ENCODE results near the gene SLFN5. TPM values are rescaled to one million over a fixed set of nuclear protein-coding genes. Genes with fewer than 3 reads are reported as not detected.

Gene SLFN5
- polyA plus RNA-seq, 1 experiment: 69.0 TPM

GRCh38 chr17:35283767-35284166 is 40.9 kb downstream of the SLFN5 start:
- ChIA-PET POLR2A (no interaction called here), CTCF (no interaction called here)
- Histone ChIP-seq H3K27ac (ENCODE audit: low read depth, low read length) (no peak overlapping the region), H3K9me3 (ENCODE audit: control insufficient read depth, insufficient read depth, low read length) (peaks cover 5% of the 10 kb centered on the region; the same call in 1 of the 2 replicates), H3K4me3 (ENCODE audit: low read depth, low read length) (no peak overlapping the region), H3K27me3 (ENCODE audit: control insufficient read depth, insufficient read depth, low read length) (peaks cover 6% of the 10 kb centered on the region)
- DNase-seq (ENCODE audit: low read depth, low spot score): no peak
- no peak for TF ChIP-seq CTCF (IDR thresholded peaks at IDR 0.05; ENCODE audit: low read depth, low read length)

- no peak for DNase-seq (ENCODE audit: low read depth, low spot score)
- ChIA-PET POLR2A (no interaction called here), CTCF (interaction anchor here (0.6 to 1.2 kb wide), 3 partner anchors 23 to 253 kb away, joined by 3 to 6 read pairs (median 4); no protein-coding TSS in a partner anchor)
These were observed 42.1 kb downstream of the SLFN5 start for GRCh38 chr17:35284955-35285354.

GRCh38 chr17:35286120-35286781 is 43.4 kb downstream of the SLFN5 start:
- Histone ChIP-seq H3K9me3 (ENCODE audit: control insufficient read depth, insufficient read depth, low read length) (no peaks in the 10 kb centered on the region), H3K27ac (ENCODE audit: low read depth, low read length) (no peak overlapping the region), H3K27me3 (ENCODE audit: control insufficient read depth, insufficient read depth, low read length) (peaks cover 6% of the 10 kb centered on the region), H3K4me3 (ENCODE audit: low read depth, low read length) (no peak overlapping the region)
- POLR2A ChIA-PET: no interaction called here
- no peak for DNase-seq (ENCODE audit: low read depth, low spot score)
- CTCF ChIA-PET: no interaction called here
- no peak for TF ChIP-seq CTCF (IDR thresholded peaks at IDR 0.05; ENCODE audit: low read depth, low read length)

More at GRCh38 chr17:35284955-35285354, 42.1 kb downstream of the SLFN5 start:
- no peaks in the 10 kb centered on the region for H3K9me3 ChIP-seq (ENCODE audit: control insufficient read depth, insufficient read depth, low read length)
- no peak overlapping the region for H3K27ac ChIP-seq (ENCODE audit: low read depth, low read length)
- TF ChIP-seq CTCF (IDR thresholded peaks at IDR 0.05; ENCODE audit: low read depth, low read length): no peak
- H3K27me3 ChIP-seq (ENCODE audit: control insufficient read depth, insufficient read depth, low read length): peaks cover 6% of the 10 kb centered on the region
- no peak overlapping the region for H3K4me3 ChIP-seq (ENCODE audit: low read depth, low read length)

- Histone ChIP-seq H3K4me3 (ENCODE audit: low read depth, low read length) (no peak overlapping the region), H3K27ac (ENCODE audit: low read depth, low read length) (no peak overlapping the region), H3K9me3 (ENCODE audit: control insufficient read depth, insufficient read depth, low read length) (no peaks in the 10 kb centered on the region), H3K27me3 (ENCODE audit: control insufficient read depth, insufficient read depth, low read length) (peaks cover 6% of the 10 kb centered on the region)
- no peak for DNase-seq (ENCODE audit: low read depth, low spot score)
- no peak for TF ChIP-seq CTCF (IDR thresholded peaks at IDR 0.05; ENCODE audit: low read depth, low read length)
- ChIA-PET CTCF (no interaction called here), POLR2A (no interaction called here)
These were observed 44.5 kb downstream of the SLFN5 start for GRCh38 chr17:35287286-35287811.

- TF ChIP-seq CTCF (IDR thresholded peaks at IDR 0.05; ENCODE audit: low read depth, low read length): no peak
- Histone ChIP-seq H3K27ac (ENCODE audit: low read depth, low read length) (no peak overlapping the region), H3K4me3 (ENCODE audit: low read depth, low read length) (no peak overlapping the region), H3K9me3 (ENCODE audit: control insufficient read depth, insufficient read depth, low read length) (no peaks in the 10 kb centered on the region), H3K27me3 (ENCODE audit: control insufficient read depth, insufficient read depth, low read length) (no peaks in the 10 kb centered on the region)
- DNase-seq (ENCODE audit: low read depth, low spot score): no peak
- ChIA-PET CTCF (interaction anchor here (0.9 kb wide), 1 partner anchor 23 kb away, joined by 3 read pairs; no protein-coding TSS in a partner anchor), POLR2A (no interaction called here)
These were observed 46.4 kb downstream of the SLFN5 start for GRCh38 chr17:35289222-35289621.

Data from AG04450 (cell line).